T-cell (primary cell): Measurements from ENCODE around the gene SRMS. TPM values are rescaled to one million over a fixed set of nuclear protein-coding genes. Genes with fewer than 3 reads are reported as not detected.

ENCODE experiments used
- ATAC-seq, 4 experiments: fragments of 200-7000 bp in 3 of 4; fragments of 150-1000 bp in 1 of 4; cut with Tn5 transposase; replicated peaks in 1 of 4; 1 replicate in 3 of 4; 2 replicates in 1 of 4; pipeline ENCODE4 v1.10.0; 2021; ENCODE audit warnings: moderate library complexity in 3 of 4, mild to moderate bottlenecking in 2 of 4, moderate number of reproducible peaks in 1 of 4
- CTCF ChIA-PET, 2 donors: fragments of 300-600 bp; sonication (Branson Sonifier 250); formaldehyde crosslinking; loops; one replicate each; lab custom pipeline; 2022; ENCODE audit warnings: antibody characterized with exemption in 2 of 2; lab: Charles Lee
- POLR2A ChIA-PET, 2 donors: fragments of 300-600 bp; sonication (Branson Sonifier 250); formaldehyde crosslinking; loops; one replicate each; lab custom pipeline; 2022; ENCODE audit warnings: antibody characterized with exemption in 2 of 2; lab: Charles Lee
- DNase-seq, 35 experiments: peaks; one replicate each; pipeline versions ENCODE4 v3.0.0 to v3.0.0-alpha.2; 2013 to 2023
- H3K27ac ChIP-seq: one replicate; pipeline ENCODE4 v1.5.1; 2013; ENCODE audit warnings: low read length
- H3K27me3 ChIP-seq, 2 experiments: replicated peaks in 1 of 2; 1 replicate in 1 of 2; 2 replicates in 1 of 2; pipeline versions ENCODE4 v1.6.1 to v1.7.0; 2013; ENCODE audit warnings: low read length in 1 of 2, mixed read lengths in 1 of 2; ENCODE audit not compliant: control insufficient read depth in 2 of 2, insufficient read depth in 2 of 2; ENCODE audit errors: extremely low read depth in 1 of 2
- H3K36me3 ChIP-seq, 2 donors: 1 replicate in 1 of 2; 2 replicates in 1 of 2; pipeline versions ENCODE4 v1.6.1 to v1.7.0; 2013; ENCODE audit warnings: low read length in 1 of 2; ENCODE audit not compliant: control insufficient read depth in 2 of 2, insufficient read depth in 1 of 2; ENCODE audit errors: extremely low read depth in 1 of 2
- H3K4me1 ChIP-seq, 2 experiments: 1 replicate in 1 of 2; 2 replicates in 1 of 2; pipeline versions ENCODE4 v1.6.1 to v1.7.0; 2013; ENCODE audit warnings: low read length in 2 of 2, mixed read lengths in 1 of 2; ENCODE audit not compliant: insufficient read depth in 2 of 2, control insufficient read depth in 1 of 2; ENCODE audit errors: extremely low read depth in 1 of 2
- H3K4me3 ChIP-seq, 2 donors: 1 replicate in 1 of 2; 2 replicates in 1 of 2; pipeline versions ENCODE4 v1.5.1 to v1.7.0; 2013; ENCODE audit warnings: mild to moderate bottlenecking in 2 of 2, low read length in 1 of 2, moderate library complexity in 1 of 2; ENCODE audit not compliant: control insufficient read depth in 1 of 2; ENCODE audit errors: extremely low read depth in 1 of 2
- H3K9me3 ChIP-seq: 2 replicates; pipeline ENCODE4 v1.7.0; 2013
- H3K27ac Mint-ChIP-seq, 2 donors: one replicate each; pipeline ENCODE4 v1.8.0; 2020 to 2021; ENCODE audit warnings: mild to moderate bottlenecking in 2 of 2, mixed read lengths in 2 of 2
- H3K27me3 Mint-ChIP-seq, 2 donors: one replicate each; pipeline ENCODE4 v1.8.0; 2021 to 2022; ENCODE audit warnings: mixed read lengths in 2 of 2
- H3K36me3 Mint-ChIP-seq: one replicate; pipeline ENCODE4 v1.8.0; 2021; ENCODE audit warnings: mixed read lengths
- H3K4me1 Mint-ChIP-seq, 3 donors: one replicate each; pipeline ENCODE4 v1.8.0; 2020 to 2022; ENCODE audit warnings: mixed read lengths in 3 of 3, mild to moderate bottlenecking in 1 of 3
- H3K4me3 Mint-ChIP-seq, 3 donors: one replicate each; pipeline ENCODE4 v1.8.0; 2020 to 2022; ENCODE audit warnings: mild to moderate bottlenecking in 3 of 3, mixed read lengths in 3 of 3, moderate library complexity in 3 of 3
- H3K9me3 Mint-ChIP-seq, 3 donors: one replicate each; pipeline ENCODE4 v1.8.0; 2020 to 2022; ENCODE audit warnings: mixed read lengths in 3 of 3
- WGBS: methylation state at CpG from one replicate; pipeline ENCODE4 v1.1.5; 2013; ENCODE audit warnings: missing lambda C conversion rate; ENCODE audit not compliant: insufficient coverage; 5-methylcytosine and 5-hydroxymethylcytosine counted together
- total RNA-seq, 35 experiments: library from RNA in 6 of 35; stranded (reverse) in 6 of 35; fragments of 120-200 nt in 1 of 35; gene quantifications; one replicate each; pipeline versions ENCODE4 v1.2.1 to v1.2.4 and lab custom pipeline; 2013 to 2026

Gene SRMS
- total RNA-seq, 5 donors from 2014 or later (not counting 1 experiment from before 2014, with no cell fraction given) = not detected

DNA sequence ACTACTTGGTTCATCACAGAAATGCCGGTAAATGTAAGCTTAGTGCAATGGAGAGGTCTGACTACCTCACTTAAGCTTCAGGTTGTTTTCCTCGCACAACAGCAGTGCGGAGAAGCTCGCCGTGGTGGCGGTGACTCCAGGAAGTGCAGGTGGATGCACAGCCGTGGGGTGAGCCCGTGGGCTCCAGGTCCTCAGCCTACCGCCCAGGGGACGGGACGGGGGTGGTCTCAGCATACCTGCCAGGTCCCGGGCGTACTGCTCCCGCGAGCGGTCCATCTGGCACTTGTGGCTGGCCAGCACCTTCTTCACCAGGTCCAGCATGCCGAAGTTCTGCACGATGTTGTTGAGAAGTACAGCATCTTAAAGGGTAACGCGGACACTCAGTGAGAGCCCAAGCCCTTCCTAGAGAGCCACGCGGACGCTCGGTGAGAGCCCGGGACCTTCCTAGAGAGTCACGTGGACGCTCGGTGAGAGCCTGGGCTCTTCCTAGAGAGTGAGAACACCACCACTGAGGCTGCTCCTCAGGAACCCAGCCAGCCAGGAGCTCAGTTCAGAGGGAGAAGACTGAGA, 44.3 kb upstream of the SRMS start:
- H3K4me1 Mint-ChIP-seq = peaks cover 12 to 15% (median 13%) of the 10 kb centered on the region in 3 donors
- H3K27me3 ChIP-seq = no peaks in the 10 kb centered on the region
- DNase-seq = no peak
- H3K27ac Mint-ChIP-seq = no peak overlapping the region
- ChIA-PET CTCF (no interaction called here), POLR2A (interaction anchor here in 1 of 2 donors (0.5 kb wide), 1 partner anchor 1456 kb away, joined by 3 read pairs; no protein-coding TSS in a partner anchor)
- H3K27ac ChIP-seq = no peak overlapping the region
- H3K9me3 Mint-ChIP-seq = no peaks in the 10 kb centered on the region
- no peak overlapping the region for H3K4me3 Mint-ChIP-seq
- peaks cover 2 to 21% of the 10 kb centered on the region in 2 experiments for H3K4me1 ChIP-seq
- peaks cover 25 to 60% of the 10 kb centered on the region in 2 donors for H3K36me3 ChIP-seq
- no peak overlapping the region for H3K4me3 ChIP-seq
- no peaks in the 10 kb centered on the region for H3K9me3 ChIP-seq
- H3K36me3 Mint-ChIP-seq = peaks cover 45% of the 10 kb centered on the region
- 94% methylated on average over 27 of the region's 28 CpGs for WGBS
- ATAC-seq = no peak
- no peaks in the 10 kb centered on the region for H3K27me3 Mint-ChIP-seq

DNA sequence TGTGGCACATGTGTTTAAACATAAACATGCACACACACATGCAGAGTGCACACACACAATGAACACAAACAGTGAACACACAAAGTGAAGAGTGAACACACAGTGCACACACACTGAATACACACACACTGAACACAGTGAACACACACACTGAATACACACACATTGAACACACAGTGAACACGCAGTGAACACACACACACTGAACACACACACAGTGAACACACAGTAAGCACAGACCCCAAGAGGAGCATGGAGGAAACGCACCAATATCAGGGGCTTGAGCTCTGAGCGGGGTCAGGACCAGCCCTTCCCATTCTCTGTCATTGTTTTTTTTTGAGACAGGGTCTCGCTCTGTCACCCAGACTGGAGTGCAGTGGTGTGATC, 43.6 kb upstream of the SRMS start:
- ATAC-seq (no peak), DNase-seq (no peak)
- no peak overlapping the region for H3K4me3 Mint-ChIP-seq
- peaks cover 12 to 15% (median 13%) of the 10 kb centered on the region in 3 donors for H3K4me1 Mint-ChIP-seq
- Histone ChIP-seq H3K27ac (no peak overlapping the region), H3K27me3 (no peaks in the 10 kb centered on the region), H3K9me3 (no peaks in the 10 kb centered on the region), H3K4me3 (no peak overlapping the region), H3K4me1 (peaks cover 2 to 21% of the 10 kb centered on the region in 2 experiments), H3K36me3 (peaks cover 25 to 57% of the 10 kb centered on the region in 2 donors)
- H3K9me3 Mint-ChIP-seq = no peaks in the 10 kb centered on the region
- CTCF ChIA-PET = no interaction called here
- WGBS = 94% methylated on average over 4 of the region's 4 CpGs
- no peaks in the 10 kb centered on the region for H3K27me3 Mint-ChIP-seq
- no peak overlapping the region for H3K27ac Mint-ChIP-seq
- H3K36me3 Mint-ChIP-seq = peaks cover 45% of the 10 kb centered on the region
- POLR2A ChIA-PET = interaction anchor here in 1 of 2 donors (0.5 kb wide), 1 partner anchor 1455 kb away, joined by 3 read pairs; no protein-coding TSS in a partner anchor

DNA sequence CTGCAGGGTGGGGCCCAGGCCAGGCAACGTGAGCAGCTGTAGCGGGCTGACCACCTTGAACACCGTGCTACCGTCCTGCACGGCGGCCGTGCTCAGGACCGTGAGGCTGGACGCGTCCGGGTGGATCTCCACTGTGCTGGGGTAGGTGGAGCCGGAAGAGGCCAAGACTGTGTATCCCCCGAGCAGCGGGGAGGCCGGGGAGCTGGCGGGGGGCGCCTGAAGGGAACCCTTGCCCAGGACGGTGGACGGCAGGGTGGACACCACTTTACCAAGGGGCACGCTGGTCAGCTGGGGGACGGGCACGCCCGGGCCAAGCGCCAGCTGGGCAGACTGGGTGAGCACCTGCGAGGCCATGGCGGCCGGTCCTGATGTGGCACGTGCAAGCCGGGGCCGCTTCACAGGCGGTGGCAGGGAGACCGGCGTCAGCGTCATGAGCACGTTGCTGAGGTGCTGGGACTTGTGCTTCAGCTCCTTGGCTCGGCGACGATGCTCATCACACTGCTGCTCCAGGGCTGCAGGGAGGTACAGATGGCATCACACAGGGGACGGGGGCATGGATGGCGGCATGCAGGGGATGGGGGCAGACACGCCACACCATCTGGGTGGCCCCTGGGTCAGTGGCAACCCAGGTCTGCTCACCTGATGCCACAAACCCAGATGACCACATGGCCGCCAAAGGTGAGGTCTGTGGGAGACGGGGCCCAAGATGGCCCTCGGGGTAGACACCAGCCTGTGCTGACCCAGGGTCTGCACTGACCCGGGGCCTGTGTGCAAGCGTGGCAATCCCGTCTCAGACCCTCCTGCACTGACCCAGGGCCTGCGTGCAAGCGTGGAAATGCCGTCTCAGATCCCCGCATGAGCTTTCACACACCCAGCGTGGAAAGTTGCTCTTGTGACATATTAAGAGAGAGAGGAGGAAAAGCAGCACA, 42.9 kb upstream of the SRMS start:
- H3K9me3 Mint-ChIP-seq = no peaks in the 10 kb centered on the region
- H3K4me3 ChIP-seq = no peak overlapping the region
- H3K27ac ChIP-seq = no peak overlapping the region
- peaks cover 2 to 21% of the 10 kb centered on the region in 2 experiments for H3K4me1 ChIP-seq
- H3K9me3 ChIP-seq = no peaks in the 10 kb centered on the region
- DNase-seq (no peak), ATAC-seq (no peak)
- peaks cover 48% of the 10 kb centered on the region for H3K36me3 Mint-ChIP-seq
- H3K27ac Mint-ChIP-seq = no peak overlapping the region
- H3K4me1 Mint-ChIP-seq = peaks cover 12 to 21% (median 13%) of the 10 kb centered on the region in 3 donors
- 97% methylated on average over 49 of the region's 52 CpGs for WGBS
- H3K36me3 ChIP-seq = peaks cover 20 to 51% of the 10 kb centered on the region in 2 donors
- H3K27me3 Mint-ChIP-seq = no peaks in the 10 kb centered on the region
- no peaks in the 10 kb centered on the region for H3K27me3 ChIP-seq
- H3K4me3 Mint-ChIP-seq = no peak overlapping the region
- ChIA-PET CTCF (no interaction called here), POLR2A (no interaction called here)

DNA sequence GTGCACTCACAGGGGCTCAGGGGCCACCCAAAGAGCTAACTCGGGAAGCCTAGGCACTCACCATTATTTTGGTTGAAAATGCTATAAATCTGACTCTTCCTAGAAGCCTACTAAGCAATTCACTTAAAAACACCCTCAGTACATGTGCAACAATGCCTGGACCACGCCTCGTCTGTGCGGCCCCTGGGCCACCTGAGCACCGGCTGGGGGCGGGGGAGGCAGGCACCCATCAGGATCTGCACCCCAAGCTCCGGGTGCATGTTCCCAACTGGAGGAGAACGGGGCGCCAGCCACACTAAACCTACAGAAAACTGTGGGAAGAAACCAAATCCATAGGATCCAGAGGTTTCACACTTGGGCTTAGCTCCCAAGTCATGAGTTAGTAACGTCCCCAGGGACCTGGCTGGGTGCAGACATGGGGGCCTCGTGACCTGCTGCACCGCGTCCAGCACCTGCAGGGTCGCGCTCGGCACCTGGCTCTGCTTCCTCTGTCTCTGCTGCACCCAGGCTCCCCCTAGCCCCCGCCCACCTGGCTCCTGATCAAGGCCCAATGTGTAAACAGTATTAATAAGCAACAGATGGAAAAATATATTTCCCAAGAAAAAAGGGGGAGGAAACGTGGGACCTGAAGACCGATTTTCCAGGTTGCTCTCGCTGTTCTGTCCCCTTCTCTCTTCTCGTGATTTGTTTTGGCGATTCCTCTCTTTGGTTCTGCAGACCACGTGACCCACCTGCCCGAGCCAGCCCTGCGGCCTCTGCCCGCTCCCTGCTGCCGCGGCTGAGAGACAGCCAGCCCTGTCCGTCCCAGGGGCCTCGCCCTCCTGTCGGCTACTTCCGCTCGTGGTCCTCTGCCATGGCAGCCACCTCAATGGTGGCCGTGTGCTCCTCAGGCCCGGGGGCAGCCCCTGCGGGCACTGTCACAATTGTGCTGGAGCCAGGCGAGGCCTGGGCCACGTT, 42.0 kb upstream of the SRMS start:
- POLR2A ChIA-PET = no interaction called here

DNA sequence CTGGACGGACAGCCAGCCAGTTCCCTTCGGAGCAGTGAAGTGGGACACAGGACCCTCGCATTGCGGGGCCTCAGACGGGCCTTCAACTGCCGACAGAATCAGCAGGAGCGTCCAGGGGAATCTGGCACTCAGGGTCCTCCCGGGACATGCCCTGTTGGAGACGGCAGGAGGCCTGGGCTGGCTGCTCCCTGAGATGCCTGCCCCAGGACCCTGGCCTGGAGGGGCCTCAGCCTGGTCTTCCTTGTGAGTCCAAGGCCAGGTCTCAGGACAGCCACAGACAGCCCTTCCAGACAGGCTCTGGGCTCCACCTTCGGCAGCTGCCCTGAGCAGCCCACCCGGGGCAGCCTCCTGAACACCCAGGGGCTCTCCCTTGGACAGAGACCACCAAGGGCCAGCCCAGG, 41.1 kb upstream of the SRMS start:
- no peak overlapping the region for H3K27ac ChIP-seq
- DNase-seq = no peak
- WGBS = 98% methylated on average over 11 of the region's 11 CpGs
- H3K27ac Mint-ChIP-seq = no peak overlapping the region
- no peaks in the 10 kb centered on the region for H3K27me3 Mint-ChIP-seq
- peaks cover 2 to 21% of the 10 kb centered on the region in 2 experiments for H3K4me1 ChIP-seq
- peaks cover 38% of the 10 kb centered on the region for H3K36me3 Mint-ChIP-seq
- H3K4me3 ChIP-seq = no peak overlapping the region
- no peaks in the 10 kb centered on the region for H3K27me3 ChIP-seq
- no peak for ATAC-seq
- CTCF ChIA-PET = no interaction called here
- peaks cover 18 to 41% of the 10 kb centered on the region in 2 donors for H3K36me3 ChIP-seq
- H3K4me1 Mint-ChIP-seq = peaks cover 12 to 21% (median 13%) of the 10 kb centered on the region in 3 donors
- H3K4me3 Mint-ChIP-seq = peak overlapping the region in 1 of 3 donors; percentile 65
- H3K9me3 ChIP-seq = no peaks in the 10 kb centered on the region
- H3K9me3 Mint-ChIP-seq = no peaks in the 10 kb centered on the region
- POLR2A ChIA-PET = no interaction called here

More for the DNA sequence above, 42.0 kb upstream of the SRMS start:
- H3K36me3 ChIP-seq = peaks cover 18 to 44% of the 10 kb centered on the region in 2 donors
- Mint-ChIP-seq H3K36me3 (peaks cover 40% of the 10 kb centered on the region), H3K4me3 (no peak overlapping the region), H3K4me1 (peaks cover 12 to 21% (median 13%) of the 10 kb centered on the region in 3 donors), H3K9me3 (no peaks in the 10 kb centered on the region), H3K27ac (no peak overlapping the region), H3K27me3 (no peaks in the 10 kb centered on the region)
- H3K27ac ChIP-seq = no peak overlapping the region
- H3K9me3 ChIP-seq = no peaks in the 10 kb centered on the region
- H3K27me3 ChIP-seq = no peaks in the 10 kb centered on the region
- no peak overlapping the region for H3K4me3 ChIP-seq
- H3K4me1 ChIP-seq = peaks cover 2 to 21% of the 10 kb centered on the region in 2 experiments
- CTCF ChIA-PET = no interaction called here
- ATAC-seq (no peak), DNase-seq (no peak)
- WGBS = 93% methylated on average over 32 of the region's 38 CpGs
